WTC11 (cell line): ENCODE results near the gene SLIT2.

Experiments used
- NFYB ChIP-seq: sonication (generic); formaldehyde crosslinking; conservative IDR thresholded peaks from 2 replicates; pipeline ENCODE4 v1.8.0; 2022; ENCODE audit warnings: low read depth, missing genetic modification reagents
- SMAD3 ChIP-seq: sonication (generic); formaldehyde crosslinking; IDR thresholded peaks from 2 replicates; pipeline ENCODE4 v1.8.0; 2022; ENCODE audit warnings: missing genetic modification reagents, mild to moderate bottlenecking, borderline replicate concordance
- TF ChIP-seq, protein P1 (sequence below): fragments of 200-600 bp; IDR thresholded peaks from 2 replicates; pipeline ENCODE4 v1.8.0; 2022; ENCODE audit warnings: antibody characterized with exemption
- TF ChIP-seq, protein P2 (sequence below): sonication (generic); formaldehyde crosslinking; IDR thresholded peaks from 2 replicates; pipeline ENCODE4 v1.8.0; 2022; ENCODE audit warnings: mild to moderate bottlenecking, missing genetic modification reagents
- TF ChIP-seq, protein P3 (sequence below): sonication (generic); formaldehyde crosslinking; IDR thresholded peaks from 2 replicates; pipeline ENCODE4 v1.8.1; 2023; ENCODE audit warnings: mild to moderate bottlenecking, missing genetic modification reagents, moderate library complexity

GRCh38 chr4:20287246-20287645 lies 35.5 kb downstream of the SLIT2 start:
- TF ChIP-seq, protein P1, sequence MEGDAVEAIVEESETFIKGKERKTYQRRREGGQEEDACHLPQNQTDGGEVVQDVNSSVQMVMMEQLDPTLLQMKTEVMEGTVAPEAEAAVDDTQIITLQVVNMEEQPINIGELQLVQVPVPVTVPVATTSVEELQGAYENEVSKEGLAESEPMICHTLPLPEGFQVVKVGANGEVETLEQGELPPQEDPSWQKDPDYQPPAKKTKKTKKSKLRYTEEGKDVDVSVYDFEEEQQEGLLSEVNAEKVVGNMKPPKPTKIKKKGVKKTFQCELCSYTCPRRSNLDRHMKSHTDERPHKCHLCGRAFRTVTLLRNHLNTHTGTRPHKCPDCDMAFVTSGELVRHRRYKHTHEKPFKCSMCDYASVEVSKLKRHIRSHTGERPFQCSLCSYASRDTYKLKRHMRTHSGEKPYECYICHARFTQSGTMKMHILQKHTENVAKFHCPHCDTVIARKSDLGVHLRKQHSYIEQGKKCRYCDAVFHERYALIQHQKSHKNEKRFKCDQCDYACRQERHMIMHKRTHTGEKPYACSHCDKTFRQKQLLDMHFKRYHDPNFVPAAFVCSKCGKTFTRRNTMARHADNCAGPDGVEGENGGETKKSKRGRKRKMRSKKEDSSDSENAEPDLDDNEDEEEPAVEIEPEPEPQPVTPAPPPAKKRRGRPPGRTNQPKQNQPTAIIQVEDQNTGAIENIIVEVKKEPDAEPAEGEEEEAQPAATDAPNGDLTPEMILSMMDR: no peak
- TF ChIP-seq, protein P2, sequence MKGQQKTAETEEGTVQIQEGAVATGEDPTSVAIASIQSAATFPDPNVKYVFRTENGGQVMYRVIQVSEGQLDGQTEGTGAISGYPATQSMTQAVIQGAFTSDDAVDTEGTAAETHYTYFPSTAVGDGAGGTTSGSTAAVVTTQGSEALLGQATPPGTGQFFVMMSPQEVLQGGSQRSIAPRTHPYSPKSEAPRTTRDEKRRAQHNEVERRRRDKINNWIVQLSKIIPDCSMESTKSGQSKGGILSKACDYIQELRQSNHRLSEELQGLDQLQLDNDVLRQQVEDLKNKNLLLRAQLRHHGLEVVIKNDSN: no peak
- no peak for TF ChIP-seq NFYB (CRISPR knock-in tag)
- TF ChIP-seq, protein P3, sequence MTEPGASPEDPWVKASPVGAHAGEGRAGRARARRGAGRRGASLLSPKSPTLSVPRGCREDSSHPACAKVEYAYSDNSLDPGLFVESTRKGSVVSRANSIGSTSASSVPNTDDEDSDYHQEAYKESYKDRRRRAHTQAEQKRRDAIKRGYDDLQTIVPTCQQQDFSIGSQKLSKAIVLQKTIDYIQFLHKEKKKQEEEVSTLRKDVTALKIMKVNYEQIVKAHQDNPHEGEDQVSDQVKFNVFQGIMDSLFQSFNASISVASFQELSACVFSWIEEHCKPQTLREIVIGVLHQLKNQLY (CRISPR knock-in tag): no peak
- TF ChIP-seq SMAD3 (CRISPR knock-in tag): no peak
